BE2C (cell line): ENCODE data around the gene NAV2.

Source experiments
- DNase-seq: peaks from one replicate; pipeline ENCODE4 v3.0.0-alpha.2; 2020
- H3K27me3 ChIP-seq: fragments of 250-450 bp; sonication (Bioruptor Pico); 2 replicates; pipeline ENCODE4 v1.5.1; 2020; ENCODE audit warnings: mild to moderate bottlenecking
- H3K36me3 ChIP-seq: fragments of 250-450 bp; sonication (Bioruptor Pico); 2 replicates; pipeline ENCODE4 v1.5.1; 2020; ENCODE audit warnings: mild to moderate bottlenecking
- H3K4me1 ChIP-seq: fragments of 250-450 bp; sonication (Bioruptor Pico); 2 replicates; pipeline ENCODE4 v1.5.1; 2020
- H3K4me3 ChIP-seq: 2 replicates; pipeline ENCODE4 v1.5.1; 2011; ENCODE audit warnings: low read depth, low read length
- H3K9me3 ChIP-seq: fragments of 250-450 bp; sonication (Bioruptor Pico); 2 replicates; pipeline ENCODE4 v1.5.1; 2020
- TF ChIP-seq, protein P1 (sequence below): IDR thresholded peaks from 2 replicates; pipeline ENCODE4 v1.5.1; 2012; ENCODE audit warnings: mild to moderate bottlenecking, low read depth, low read length

NAV2 gene

GRCh38 chr11:19676475-19677380, 35.9 kb upstream of the NAV2 start:
- DNase-seq = no peak
- no peaks in the 10 kb centered on the region for H3K4me1 ChIP-seq
- no peaks in the 10 kb centered on the region for H3K27me3 ChIP-seq
- H3K9me3 ChIP-seq = no peaks in the 10 kb centered on the region
- no peak overlapping the region for H3K4me3 ChIP-seq
- H3K36me3 ChIP-seq = no peaks in the 10 kb centered on the region
- TF ChIP-seq, protein P1, sequence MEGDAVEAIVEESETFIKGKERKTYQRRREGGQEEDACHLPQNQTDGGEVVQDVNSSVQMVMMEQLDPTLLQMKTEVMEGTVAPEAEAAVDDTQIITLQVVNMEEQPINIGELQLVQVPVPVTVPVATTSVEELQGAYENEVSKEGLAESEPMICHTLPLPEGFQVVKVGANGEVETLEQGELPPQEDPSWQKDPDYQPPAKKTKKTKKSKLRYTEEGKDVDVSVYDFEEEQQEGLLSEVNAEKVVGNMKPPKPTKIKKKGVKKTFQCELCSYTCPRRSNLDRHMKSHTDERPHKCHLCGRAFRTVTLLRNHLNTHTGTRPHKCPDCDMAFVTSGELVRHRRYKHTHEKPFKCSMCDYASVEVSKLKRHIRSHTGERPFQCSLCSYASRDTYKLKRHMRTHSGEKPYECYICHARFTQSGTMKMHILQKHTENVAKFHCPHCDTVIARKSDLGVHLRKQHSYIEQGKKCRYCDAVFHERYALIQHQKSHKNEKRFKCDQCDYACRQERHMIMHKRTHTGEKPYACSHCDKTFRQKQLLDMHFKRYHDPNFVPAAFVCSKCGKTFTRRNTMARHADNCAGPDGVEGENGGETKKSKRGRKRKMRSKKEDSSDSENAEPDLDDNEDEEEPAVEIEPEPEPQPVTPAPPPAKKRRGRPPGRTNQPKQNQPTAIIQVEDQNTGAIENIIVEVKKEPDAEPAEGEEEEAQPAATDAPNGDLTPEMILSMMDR = no peak

- H3K9me3 ChIP-seq = no peaks in the 10 kb centered on the region
- DNase-seq = no peak
- TF ChIP-seq, protein P1 = no peak
- H3K36me3 ChIP-seq = no peaks in the 10 kb centered on the region
- H3K4me3 ChIP-seq = no peak overlapping the region
- H3K4me1 ChIP-seq = no peaks in the 10 kb centered on the region
- no peaks in the 10 kb centered on the region for H3K27me3 ChIP-seq
These were observed 35.1 kb upstream of the NAV2 start for GRCh38 chr11:19677381-19678080.

GRCh38 chr11:19679952-19680828, 32.4 kb upstream of the NAV2 start:
- H3K36me3 ChIP-seq = no peaks in the 10 kb centered on the region
- no peaks in the 10 kb centered on the region for H3K4me1 ChIP-seq
- TF ChIP-seq, protein P1 = no peak
- H3K27me3 ChIP-seq = no peaks in the 10 kb centered on the region
- H3K4me3 ChIP-seq = no peak overlapping the region
- DNase-seq = peak; percentile 40
- no peaks in the 10 kb centered on the region for H3K9me3 ChIP-seq

DNA sequence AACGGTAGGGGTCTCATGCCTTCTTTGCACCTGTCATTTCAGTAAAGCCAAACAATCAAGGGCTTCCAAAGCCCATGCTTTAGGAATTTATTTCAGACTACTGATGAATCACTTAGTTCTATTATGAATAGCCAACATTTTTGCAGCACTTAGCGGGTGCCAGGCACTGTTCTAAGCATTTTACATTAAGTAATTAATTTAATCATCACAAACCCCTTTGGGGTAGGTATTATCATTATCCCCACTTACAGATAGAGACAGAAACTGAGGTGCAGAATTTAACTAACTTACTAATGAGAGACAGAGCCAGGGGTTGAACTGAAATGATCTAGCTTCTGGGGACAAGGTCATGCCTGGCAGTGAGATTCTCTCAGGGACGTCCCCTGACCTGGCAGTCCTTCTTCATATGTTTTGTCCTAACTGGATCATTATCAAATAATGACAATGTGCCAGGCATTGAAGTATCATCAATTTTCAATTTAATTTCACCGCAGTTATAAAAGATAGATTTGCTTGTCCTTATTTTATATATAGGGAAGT, 31.7 kb upstream of the NAV2 start:
- Histone ChIP-seq H3K36me3 (no peaks in the 10 kb centered on the region), H3K9me3 (no peaks in the 10 kb centered on the region), H3K27me3 (no peaks in the 10 kb centered on the region), H3K4me3 (no peak overlapping the region), H3K4me1 (no peaks in the 10 kb centered on the region)
- TF ChIP-seq, protein P1 = no peak
- no peak for DNase-seq

DNA sequence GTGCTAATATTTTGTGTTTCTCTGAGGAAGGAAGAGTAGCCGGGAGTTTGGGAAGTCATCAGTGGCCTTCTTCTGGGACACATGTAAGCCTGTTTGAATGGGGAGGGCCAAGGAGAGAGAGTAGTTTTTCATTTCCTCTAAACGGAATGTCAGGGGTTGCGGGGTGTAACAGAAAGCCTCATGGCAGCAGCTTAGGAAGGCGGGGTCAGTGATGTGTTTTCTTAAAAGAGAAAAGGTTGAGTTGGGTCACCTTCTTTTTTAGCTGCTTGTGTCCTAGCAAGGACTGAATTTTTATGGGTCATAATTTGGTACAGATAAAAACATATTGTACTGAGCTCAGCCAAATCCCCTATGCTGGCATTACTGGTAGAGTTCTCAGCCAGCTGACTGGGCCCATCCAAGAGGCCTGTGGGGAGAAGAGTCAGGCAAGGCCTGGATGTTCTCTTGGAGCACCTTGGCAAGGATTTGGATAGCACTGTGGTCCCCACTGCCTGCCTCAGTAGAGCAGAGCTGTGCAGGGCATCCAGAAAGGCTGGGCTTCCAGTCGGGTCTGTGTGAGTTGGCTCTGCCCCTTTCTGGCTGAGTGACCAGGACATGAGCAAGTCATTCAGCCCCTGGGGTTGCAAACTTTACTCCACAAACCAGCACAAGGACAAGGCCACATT, 29.4 kb upstream of the NAV2 start:
- TF ChIP-seq, protein P1 = no peak
- no peaks in the 10 kb centered on the region for H3K4me1 ChIP-seq
- no peak for DNase-seq

More for the DNA sequence above, 29.4 kb upstream of the NAV2 start:
- Histone ChIP-seq H3K4me3 (no peak overlapping the region), H3K27me3 (no peaks in the 10 kb centered on the region), H3K36me3 (no peaks in the 10 kb centered on the region), H3K9me3 (no peaks in the 10 kb centered on the region)
